Right lobe of liver (tissue), 4 donors: Measurements from ENCODE around the gene DAP.

ENCODE experiments used
- POLR2A ChIP-seq: fragments of 450-650 bp; IDR thresholded peaks from one replicate; pipeline ENCODE4 v1.6.1; 2017; ENCODE audit warnings: antibody characterized with exemption, mild to moderate bottlenecking
- TF ChIP-seq, protein P1 (sequence below), 4 donors: fragments of 200-600 bp in 3 of 4; fragments of 450-650 bp in 1 of 4; IDR thresholded peaks; one replicate each; pipeline versions ENCODE4 v1.5.1 to v1.8.0; 2016 to 2022; ENCODE audit warnings: antibody characterized with exemption in 4 of 4, mild to moderate bottlenecking in 2 of 4
- donor health status: DM: no; HTN: no; CAD: no.
- donor health status: DM: no; HTN: no; CAD: no.
- donor health status: DM: no; HTN: yes; CAD: no.

- TF ChIP-seq, protein P1, sequence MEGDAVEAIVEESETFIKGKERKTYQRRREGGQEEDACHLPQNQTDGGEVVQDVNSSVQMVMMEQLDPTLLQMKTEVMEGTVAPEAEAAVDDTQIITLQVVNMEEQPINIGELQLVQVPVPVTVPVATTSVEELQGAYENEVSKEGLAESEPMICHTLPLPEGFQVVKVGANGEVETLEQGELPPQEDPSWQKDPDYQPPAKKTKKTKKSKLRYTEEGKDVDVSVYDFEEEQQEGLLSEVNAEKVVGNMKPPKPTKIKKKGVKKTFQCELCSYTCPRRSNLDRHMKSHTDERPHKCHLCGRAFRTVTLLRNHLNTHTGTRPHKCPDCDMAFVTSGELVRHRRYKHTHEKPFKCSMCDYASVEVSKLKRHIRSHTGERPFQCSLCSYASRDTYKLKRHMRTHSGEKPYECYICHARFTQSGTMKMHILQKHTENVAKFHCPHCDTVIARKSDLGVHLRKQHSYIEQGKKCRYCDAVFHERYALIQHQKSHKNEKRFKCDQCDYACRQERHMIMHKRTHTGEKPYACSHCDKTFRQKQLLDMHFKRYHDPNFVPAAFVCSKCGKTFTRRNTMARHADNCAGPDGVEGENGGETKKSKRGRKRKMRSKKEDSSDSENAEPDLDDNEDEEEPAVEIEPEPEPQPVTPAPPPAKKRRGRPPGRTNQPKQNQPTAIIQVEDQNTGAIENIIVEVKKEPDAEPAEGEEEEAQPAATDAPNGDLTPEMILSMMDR (IDR thresholded peaks at IDR 0.05) = no peak
- TF ChIP-seq POLR2A = peak; percentile 88
These were observed 181 bp downstream of the DAP start for GRCh38 chr5:10760921-10761184.
